Cortex of kidney (tissue), 1 donor: Measurements from ENCODE around the gene CLEC3B.

Experiments used
- DNase-seq: peaks from one replicate; lab custom pipeline; 2025; lab: John Stamatoyannopoulos, UW

The CLEC3B gene

DNA sequence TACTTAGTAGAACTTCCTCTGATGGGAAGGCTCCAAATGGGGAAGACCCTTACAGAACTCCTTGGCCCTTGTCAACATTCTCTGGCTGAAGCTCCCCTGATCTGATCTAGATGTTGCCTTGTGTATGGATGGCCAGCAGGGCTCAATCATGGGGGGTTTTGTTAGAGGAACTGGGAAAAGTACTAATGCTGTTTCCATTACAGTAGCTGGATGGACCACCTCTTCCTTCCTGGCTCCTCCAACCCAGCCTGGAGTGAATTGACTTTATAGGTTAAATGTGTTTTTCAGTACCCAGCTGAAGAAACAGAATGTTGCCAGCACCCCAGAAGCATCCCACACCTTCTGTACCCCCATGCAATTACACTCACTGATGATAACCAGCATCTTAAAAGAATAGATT lies 22.7 kb upstream of the CLEC3B start:
- no peak for DNase-seq

DNA sequence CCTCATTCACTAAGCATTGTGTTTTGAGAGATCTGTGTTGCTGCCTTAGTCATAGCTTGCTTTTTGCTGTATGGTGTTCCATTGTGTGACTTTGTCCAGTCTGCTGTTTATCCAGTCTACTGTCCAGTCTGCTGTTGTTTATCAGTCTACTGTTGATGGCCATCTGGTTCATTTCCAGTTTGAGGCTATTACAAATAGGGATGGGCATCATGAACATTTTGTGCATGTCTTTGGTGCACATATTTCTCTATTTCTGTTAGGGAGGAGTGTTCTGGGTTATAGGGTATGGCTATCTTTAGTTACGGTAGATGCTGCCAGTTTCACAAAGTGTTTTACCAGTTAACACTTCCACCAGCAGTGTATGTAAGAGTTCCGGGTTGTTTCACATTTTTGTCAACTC lies 22.2 kb upstream of the CLEC3B start:
- DNase-seq = no peak

DNA sequence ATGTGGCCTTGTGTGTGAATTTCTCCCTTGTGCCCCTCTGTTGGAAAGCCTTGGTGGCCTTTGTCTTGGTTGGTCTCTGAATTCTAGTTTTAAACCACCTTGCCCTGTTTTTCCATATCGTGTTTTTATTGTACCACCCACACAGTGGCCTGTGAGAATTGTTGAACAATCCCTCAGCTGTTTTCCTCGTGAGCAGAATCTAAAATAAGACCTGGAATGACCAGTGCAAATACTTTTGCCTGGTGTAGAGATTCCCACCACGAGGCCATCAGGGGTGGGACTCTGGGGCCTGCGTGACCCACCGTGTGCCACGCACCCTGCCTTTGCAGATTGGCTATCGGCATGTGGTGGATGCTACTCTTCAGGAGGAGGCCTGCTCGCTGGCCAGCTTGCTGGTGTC lies 19.0 kb upstream of the CLEC3B start:
- DNase-seq = no peak

DNA sequence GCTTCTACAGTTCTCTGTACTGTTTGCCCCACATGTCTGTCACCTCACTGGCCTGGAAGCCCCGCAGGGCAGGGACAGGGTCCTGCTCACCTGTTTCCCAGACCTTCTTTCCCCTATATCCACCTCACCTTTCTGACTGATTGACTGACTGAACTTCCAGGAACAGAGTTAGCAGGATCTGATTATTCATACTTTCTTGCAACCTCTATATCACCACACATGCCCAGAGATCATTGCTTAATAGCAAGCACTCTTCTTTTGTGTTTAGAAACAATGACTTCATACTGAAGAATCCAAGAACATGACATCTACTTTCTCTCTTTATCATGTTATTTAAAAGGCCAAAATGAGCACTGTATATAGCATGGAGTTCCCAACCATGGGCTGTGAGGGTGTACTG lies 18.0 kb upstream of the CLEC3B start:
- DNase-seq = no peak

DNA sequence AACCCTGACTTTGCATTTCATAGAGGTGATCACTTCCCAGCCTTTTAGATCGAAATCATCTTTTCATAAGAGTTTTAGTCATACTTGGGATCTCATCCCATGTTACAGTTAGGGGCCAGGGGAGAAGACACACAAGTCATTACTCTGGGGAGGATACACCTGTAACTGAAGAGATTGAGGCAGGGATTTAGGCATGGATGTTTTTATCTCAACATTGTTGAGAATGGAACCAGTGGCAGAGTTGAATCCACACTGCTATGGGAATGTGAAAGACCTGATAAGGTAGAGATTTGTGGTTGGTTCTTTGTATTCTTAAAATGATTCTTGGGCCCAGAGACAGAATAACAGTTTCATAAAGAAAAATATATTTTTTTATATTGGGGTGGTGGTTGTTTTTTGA lies 16.2 kb upstream of the CLEC3B start:
- DNase-seq = no peak

DNA sequence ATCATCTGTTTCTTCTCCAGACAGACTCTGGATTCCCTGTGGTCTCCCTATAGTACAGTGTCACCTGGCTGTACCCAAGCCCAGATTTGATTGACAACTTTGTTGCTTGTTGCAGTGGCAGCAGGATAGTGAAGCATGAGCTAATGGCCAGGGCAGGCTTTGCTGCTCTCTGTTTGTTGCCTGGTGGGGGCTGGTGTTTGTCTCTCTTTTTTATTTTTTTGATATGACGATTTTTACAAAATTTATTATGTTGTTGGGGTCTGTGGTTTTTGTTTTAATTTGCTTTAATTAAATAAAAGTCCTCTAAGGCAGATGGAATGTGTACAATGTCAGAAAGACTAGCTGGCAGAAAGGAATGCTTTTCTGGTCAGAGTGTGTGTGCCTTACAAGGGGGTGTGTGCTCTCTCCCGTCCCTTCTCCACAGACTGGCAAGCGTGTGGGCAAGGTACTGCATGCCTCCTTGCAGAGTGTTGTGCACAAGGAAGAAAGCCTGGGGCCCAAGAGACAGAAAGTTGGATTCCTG lies 15.2 kb upstream of the CLEC3B start:
- DNase-seq = no peak

DNA sequence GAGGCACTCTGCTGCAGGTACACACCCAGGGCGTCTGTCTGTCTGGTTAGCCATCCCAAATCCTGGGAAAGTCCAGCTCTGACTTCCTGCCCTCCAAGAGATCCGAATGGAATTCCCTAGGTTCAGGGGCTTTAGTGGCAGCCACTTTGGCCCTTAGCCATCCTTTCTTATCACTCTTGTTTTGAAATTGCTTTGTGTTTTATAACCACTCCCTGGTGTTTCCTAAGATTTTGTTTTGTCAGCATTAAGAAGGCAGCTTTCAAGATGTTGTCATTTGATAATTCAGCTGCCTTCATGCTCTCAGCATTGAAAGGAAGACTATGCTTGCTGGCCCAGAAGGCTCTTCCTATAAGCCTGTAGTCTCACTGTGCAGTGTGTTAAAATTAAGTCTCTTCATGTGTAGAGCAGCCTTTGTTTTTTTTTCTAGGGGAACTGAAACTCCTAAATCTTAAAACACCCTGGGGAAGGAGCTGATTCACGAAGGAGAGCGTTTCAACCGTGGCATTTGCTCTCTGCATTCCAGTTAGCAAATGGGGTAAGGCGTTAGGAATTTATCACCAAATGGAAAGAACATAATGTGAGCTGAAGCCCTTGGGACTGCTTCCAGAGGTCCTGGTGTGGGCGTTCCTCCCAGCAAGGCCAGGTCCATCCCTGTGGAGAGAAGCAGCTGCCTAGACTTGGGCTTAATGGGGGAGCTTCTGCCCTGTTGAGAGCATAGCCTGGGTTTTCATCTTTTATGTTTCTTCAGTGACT lies 14.2 kb upstream of the CLEC3B start:
- DNase-seq = no peak

DNA sequence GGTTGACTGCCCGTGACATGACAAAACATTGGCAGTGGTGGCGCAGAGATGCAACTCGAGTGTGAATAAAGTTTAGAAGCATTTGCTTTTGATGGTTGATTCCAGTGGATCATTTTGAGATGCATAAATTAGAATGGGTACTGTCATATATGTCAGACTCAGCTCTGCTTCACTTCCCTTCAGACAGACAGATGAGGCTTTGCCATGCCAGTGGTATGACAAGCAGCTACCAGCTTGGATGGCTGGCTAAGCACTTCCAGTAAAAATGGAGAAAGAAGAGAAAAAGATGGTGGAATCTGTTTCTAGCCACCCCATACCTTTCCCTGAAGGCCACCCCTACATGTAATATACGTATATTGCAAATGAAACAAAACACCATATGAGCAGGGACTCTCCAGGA lies 13.5 kb upstream of the CLEC3B start:
- no peak for DNase-seq

DNA sequence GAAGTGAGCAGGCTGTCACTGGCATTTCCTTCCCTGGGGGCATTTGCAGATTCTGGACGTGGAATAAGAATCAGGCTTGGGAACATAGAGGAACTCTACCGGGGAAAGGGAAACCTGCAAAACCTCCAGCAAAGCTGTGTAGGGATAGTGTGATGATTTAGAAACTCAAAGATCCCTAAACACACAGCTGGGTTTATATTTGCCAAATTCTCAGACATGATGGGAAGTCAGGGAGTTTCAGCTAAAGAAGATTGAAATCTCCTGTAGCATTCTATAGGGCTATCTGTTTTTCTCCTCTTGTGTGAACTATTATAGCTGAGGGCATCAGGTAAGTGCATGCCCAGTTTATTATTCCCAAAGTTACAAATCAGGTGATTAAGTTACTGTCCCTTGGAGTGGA lies 9.2 kb upstream of the CLEC3B start:
- DNase-seq = no peak

DNA sequence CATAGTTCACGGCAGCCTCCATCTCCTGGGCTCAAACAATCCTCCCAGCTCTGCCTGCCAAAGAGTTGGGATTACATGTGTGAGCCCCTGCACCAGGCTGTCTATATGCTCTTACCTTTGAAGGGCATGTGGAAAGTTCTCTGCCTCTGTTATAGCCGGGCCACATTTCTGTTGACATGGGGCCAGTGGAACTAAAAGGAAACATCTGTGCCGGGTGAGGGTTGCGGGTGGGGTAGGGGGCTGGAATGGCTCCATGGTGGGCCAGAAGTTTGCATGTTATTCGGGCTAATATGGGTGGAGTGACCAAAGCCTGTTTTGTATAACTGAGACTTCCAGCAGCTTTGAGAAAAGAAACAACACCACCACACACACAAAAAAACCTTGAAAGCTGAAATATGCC lies 8.3 kb upstream of the CLEC3B start:
- no peak for DNase-seq

DNA sequence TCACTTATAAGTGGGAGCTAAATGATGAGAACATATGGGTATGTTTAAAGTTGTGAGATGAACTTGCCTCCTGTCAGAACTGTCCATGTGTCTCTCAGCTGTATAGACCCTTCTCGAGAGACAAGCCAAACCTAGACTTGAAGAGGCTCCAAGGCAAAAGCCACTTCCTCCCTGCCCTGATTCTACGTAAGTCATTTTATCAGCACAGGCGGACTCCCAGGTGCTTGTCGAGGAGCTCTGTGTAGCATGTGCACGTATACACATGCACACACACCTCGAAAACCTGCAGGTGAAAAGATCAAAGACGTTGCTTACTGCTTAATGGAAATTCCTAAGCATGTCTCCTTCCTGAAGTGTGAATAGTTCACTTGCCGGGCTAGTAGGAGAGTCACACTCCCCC lies 5.6 kb upstream of the CLEC3B start:
- no peak for DNase-seq

DNA sequence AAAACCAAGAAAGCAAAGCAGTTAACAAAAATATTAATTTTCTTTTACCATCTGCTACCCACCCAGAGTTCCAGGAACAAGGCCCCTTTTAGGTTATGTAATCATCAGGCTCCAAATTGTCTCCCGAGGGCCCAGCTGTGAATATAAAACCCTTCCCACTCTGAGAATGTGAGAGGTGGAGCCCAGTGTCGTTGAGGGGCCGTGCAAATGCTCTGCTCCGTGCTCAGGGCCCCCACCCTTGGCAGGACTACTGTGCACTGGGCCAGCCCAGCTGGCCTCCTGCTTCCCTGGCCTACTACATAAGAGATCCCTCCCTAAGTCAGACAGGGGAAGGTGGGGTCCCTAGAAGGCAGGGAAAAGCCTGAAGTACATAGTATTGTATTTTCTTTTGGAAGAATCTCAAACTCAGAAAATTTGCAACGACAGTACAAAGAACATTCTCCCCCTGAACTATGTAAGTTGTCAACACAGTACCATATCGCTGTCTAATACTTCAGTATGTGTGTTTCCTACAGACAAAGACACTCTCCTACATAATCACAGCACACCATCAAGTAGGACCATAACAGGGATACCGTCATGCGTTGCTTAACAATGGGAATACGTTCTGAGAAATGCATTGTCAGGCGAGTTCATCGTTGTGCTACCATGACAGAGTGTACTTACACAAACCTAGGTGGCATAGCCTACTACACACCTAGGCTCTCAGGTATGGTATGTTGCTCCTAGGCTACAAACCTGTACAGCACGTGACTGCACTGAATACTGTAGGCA lies 4.4 kb upstream of the CLEC3B start:
- DNase-seq = no peak

DNA sequence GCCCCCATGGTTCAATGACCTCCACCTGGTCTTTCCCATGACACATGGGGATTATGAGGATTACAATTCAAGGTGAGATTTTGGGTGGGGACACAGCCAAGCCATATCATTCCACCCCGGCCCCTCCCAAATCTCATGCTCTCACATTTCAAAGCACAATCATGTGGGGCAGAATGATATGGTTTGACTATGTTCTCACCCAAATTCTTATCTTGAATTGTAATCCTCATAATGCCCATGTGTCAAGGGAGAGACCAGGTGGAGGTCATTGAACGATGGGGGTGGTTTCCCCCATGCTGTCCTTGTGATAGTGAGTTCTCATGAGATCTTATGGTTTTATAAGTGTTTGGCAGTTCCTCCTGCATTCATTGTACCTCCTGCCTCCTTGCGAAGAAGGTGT lies 2.4 kb upstream of the CLEC3B start:
- DNase-seq = no peak

DNA sequence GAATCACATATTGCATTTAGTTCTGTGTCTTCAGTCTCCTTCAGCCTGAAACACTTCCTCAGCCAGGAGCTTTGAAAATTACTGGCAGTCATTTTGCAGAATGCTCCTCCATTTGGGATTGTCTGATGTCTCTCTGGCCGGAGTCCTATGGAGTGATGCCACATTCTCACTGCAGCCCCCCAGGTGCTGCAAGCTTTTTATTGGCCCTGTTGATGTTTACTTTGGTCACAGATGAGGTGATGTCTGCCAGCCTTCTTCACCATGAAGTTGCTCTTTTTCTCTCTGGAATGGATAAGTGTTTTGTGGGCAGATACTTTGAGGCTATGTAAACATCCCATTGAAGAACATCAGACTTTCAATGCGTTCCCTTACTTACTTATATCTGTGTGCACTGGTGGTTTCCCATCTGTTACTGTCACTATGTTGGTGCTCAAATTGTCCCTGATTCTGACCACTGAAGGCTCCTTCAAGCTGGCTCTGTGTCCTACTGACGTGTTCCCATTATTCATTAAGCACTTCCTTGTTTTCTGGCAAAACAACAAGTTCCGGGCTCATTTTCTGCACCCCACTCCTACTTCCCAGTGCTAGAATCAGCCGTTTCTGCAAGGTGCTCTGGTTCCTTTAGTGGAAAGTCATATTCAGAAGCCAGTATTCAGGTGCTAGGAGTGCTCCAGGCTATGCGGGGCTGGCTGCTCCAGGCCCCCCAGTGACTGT lies 1.4 kb upstream of the CLEC3B start:
- DNase-seq = no peak

DNA sequence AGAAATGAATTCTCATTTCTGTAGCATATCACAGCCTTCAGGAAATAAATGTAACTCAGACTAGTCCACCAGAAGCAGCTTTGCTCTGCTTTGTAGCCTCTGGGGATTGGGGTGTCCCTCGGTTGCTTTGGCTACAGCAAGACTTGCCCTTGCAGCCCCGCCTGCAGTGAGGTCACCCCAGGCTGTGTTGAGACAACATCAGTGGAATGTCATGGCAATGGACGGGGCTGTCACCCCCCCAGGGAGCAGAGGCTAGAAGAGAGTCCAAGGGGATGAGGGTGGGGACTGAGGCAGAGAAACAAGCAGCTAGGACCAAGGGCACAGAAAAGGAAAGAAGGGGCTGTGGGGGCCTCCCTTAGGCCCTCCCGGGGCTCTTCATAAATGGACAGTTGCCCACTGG lies 854 bp downstream of the CLEC3B start:
- no peak for DNase-seq

DNA sequence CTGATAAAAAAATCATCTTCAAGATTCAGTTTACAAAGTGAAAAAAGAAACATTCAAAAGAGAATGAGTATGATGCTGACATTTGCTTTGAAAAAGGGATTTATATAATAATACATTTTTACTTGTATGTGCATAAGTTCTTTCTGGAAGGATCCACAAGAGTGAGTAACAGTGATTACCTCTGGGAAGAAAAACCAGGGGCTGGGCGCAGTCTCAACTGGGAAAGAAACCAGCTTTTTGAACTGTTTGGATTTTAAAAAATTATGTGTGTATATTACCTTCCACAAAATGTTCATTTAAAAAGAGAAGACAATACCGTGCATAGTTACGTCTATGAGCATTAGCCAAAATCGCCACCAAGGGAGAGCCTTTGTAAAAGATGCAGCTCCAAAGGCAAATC lies 1.3 kb downstream of the CLEC3B start:
- DNase-seq = no peak

DNA sequence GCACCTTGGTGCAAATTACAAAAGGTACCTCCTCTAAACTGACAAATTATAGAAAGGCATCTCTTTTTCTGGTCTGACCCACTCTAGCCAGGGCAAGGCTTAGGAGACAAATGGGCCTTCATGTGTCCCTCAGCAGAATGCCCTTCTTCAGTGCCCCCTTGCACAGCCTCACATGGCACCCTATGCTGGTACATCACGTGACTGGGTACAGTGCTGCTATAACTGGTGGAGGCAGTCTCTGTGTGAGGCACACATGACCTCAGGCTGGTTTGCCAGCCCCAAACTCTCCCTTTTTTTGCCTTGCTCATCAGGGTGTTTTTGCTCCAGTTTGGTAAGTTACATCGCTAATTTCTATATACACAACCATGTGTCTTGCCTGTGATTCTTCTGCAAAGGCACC lies 3.1 kb downstream of the CLEC3B start:
- no peak for DNase-seq

DNA sequence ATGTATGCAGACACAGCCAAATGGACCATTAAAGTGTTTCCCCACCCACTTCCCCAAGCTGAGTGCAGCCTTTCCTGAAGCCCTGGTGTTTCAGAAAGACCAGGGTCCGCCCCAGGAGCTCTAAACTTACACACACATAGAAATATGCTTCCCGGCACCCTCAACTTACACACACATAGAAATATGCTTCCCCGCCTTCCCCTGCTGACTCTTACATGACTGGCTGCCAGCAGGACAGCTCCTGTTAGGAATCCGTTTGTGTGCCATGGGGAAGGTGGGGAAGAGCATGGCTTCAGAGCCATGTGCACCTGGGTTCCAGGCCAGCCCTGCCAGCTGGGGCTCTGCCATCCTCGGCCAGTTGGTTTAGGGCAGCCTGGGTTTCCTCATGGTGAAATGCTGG lies 3.6 kb downstream of the CLEC3B start:
- DNase-seq = no peak

DNA sequence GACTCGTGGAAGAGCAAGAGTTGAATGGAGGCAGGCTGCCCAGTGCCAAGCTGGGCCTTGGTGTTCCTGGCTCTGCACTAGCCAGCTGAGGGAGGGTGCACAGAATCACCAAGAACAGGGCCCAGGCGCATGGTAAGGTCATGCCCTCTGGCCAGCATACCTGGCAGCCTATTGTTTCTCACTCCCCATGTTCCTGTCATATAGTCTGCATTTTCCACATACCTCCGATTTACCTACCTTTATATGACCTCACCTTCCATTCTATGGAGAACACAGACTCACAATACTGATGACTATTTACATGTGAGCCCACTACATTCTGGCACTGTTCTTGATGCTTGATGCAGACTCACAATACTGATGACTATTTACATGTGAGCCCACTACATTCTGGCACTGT lies 5.4 kb downstream of the CLEC3B start:
- DNase-seq = no peak

DNA sequence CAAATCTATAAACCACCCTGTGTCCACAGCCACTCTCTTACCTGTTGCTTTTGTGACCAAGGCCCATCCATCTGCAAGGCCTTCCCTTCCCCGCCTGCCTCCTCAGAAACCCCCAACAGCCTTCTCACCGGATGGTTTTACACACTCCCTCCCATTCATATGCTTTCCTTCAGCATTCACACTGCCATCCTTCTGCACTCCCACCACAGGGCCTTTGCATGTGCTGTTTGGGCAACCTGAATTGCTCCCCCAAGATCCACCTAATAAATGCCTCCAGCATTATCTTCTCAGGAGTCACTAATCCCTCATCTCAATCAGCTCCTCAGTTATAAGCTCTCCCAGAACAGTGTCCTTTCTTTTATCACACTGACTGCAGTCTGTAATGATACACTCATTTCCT lies 6.0 kb downstream of the CLEC3B start:
- DNase-seq = no peak

DNA sequence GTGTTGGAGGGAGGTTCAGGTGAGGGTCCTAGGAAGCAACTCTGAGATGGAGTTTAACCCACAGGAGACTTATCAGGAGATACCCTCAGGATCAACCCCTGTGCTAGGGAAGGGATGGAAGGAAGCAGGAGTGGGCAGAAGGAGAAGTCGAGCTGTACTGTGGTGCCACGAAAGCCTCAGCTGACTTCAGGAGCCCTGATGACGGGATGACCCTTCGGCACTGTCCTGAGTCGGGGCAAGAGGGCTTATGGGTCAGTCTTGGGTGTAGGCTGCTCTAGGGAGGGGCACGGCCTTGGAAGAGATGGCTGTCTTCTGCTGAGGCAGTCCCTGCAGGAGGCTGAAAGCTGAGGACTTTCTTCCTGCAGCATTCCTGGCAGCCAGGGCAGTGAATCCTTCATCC lies 7.7 kb downstream of the CLEC3B start:
- DNase-seq = no peak

DNA sequence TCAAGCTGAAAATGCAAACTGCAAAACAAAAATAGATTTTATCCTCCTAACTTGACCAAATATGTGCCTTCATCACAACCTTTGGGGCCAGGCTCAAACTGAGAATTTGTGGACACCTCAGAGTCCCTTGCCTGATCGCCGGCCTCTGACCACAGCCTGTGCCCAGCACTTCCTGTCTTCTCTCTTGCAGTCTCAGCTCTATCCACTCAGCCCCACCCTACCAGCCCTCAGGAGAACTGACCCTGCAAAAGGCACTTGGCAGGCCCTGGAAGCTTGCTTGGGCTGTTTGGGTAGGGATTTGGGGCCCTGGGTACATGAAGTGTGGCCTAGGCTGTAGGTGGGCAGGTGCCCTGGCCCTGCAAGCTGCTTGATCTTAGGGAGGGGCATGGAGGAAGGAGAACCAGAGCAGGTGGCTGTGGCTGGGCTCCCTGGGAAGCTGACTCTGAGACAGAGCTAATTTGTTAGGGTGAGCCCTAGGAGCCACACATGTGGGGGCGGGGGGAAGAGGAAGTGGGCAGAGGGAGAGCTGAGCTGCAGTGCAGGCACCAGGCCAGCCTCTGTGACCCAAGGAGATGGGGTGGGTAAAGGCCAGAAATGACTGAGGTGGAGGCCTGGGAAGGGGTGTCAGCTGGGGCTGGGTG lies 8.6 kb downstream of the CLEC3B start:
- DNase-seq = no peak
